ENCODE data around the gene POLQ.
A peak's percentile ranks its signal among the peaks of the same experiment; 100 is the strongest.
"Not testable (repeated sequence)": the region's sequence is repeated elsewhere in the genome, so short reads cannot be mapped to it uniquely, and the experiment has no call there.

POLQ gene

DNA sequence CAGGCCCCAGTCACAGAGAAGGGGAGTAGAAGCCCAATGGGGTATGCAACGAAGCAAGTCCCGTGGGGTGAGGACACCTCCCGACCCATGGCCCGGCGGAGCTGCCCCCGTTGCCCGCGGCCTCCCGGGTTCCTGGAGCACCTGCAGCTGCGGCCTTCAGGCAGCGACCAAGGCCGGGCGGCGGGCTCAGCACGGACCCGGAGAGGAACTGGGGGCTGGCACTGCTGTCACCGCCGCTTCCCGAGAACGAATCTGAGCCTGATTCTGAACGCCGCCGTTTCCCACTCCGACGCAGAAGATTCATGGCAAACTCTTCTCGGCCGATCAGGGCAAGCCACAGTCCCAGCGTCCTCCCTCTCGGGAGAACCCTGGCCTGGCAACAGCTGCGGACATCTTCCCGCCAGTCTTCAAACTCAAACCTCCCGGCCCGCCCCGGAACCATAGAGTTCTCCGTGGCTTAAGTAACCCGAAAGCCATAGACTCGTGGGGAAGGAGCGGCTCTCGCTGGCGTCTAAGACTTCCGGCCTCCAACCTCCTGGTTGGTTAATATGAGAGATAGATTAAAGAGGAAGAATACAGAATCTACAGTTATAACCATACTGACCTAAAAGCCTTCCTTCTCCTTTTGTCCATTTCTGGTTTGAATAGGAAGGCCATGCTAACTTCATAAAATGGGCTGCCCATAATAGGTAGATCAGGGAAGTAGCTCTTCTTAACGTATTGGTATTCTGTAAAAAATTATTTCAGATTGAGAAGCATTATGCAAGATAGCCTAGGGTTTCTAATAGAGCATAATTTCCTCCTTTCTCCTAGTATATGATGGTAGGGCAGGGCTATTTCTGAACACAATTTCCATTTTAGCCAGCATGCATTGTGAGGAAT is at the start of gene POLQ:
Gene POLQ (minus strand): TSS at position 415 of the 882 bp plus-strand sequence. CDS start 111 bp downstream, at position 304.
- peak; percentile 92 for FAIRE-seq

DNA sequence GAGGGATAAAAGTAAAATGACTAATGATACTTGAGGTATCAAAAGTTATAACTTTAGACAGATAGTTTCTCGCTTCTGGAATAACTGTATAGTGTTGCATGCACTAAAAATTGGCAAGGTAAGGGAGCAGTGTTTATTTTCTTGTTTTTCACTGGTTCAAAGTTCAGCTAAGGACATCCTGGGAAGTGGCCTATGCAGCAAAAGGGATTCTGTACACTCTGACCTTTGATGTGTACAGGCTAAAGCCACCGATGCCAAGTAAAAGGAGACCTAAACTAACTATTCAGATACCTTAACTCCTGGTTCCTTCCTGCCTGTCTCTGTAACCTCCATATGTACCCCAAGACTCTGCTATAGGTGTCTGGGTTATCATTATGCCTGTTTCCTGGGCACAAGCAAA is 49.1 kb upstream of the POLQ start:
- no peak for FAIRE-seq

DNA sequence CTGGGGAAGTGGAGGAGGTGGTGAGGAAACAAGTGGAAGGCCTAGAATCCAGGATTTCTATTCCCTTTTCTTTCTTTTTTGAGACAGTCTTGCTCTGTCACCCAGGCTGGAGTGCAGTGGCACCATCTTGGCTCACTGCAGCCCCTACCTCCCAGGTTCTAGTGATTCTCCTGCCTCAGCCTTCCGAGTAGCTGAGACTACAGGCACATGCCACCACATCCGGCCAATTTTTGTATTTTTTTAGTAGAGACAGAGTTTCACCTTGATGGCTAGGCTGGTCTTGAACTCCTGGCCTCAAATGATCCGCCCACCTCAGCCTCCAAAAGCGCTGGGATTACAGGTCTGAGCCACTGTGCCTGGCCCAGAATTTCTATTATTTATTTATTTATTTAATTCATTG is 48.0 kb upstream of the POLQ start:
- FAIRE-seq, result not testable (repeated sequence)

DNA sequence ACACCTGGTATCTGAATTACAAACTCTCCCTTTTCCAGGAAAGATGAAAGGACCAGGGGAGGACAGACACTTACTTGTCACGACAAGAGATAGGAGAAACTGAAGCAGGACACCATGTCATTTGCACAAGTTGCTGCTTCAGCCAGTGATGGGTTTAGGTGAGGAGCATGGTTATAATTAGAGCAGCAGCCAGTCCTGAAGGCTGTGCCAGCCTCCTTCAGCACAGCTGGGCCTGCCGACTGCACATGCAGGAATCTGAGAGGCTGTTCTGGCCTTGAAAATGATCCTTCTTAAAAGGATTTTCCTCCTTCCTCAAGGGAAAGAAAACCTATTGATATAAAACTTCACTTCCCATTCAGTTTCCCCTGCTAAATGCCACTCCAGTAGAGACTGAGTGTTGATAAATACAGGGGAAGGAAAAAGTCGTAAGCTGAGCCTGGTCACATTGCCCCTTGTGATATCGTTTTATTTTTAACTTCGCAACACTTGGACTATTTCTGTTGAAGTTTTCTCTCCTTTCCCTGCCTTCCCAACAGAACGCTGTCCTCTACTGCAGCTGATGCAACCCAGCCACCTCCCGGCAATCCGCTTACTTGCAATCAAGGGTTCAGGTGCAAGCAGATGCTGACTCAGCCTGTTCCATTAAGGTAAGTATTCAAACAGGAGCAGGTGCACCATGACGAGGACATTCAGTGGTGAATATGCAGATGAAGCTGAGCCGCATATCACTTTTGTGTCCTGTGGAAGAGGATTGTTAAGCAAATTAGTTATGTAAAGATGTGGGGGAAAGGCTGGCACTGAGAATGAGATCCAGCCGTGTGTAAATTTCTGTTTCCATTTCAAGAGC is 47.3 kb upstream of the POLQ start, which contains the start of gene FBXO40:
Gene FBXO40 (plus strand): TSS at position 524 of the 847 bp plus-strand sequence. CDS start 27,197 bp downstream, outside the sequence.
- FAIRE-seq, result no peak

DNA sequence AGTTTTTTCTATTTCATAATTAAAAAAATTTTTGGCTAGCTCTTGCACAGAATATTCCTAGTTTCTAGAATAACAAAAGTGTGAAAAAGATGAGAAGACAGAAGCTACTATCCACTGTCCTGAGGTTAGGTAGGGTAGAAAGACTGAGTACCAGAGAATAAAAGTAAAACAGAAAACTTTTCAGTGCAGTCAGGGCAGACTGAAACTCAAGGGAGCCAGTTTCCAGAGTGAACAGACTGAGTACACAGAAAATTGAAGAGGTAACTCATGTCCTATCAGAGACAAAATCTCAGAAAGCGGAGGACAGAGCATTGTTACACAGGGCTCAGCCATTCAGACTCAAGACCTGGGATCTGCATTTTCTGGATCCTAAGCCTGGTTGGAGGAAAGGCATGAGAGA is 38.6 kb upstream of the POLQ start:
- FAIRE-seq, result no peak

DNA sequence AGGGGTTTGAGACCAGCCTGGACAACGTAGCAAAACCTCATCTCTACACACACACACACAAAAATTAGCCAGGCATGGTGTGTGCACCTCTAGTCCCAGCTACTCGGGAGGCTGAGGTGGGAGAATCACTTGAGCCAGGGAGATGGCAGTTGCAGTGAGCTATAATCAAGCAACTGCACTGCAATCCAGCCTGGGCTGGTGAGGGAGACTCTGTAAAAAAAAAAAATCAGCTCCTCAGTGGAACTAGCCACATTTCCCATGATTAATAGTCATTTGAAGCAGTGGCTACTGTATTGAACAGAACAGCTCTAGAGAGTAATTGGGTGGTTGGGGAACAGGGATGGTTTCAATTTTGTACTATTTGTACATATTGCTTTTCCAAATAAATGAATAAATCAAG is 35.9 kb upstream of the POLQ start:
- no peak for FAIRE-seq

DNA sequence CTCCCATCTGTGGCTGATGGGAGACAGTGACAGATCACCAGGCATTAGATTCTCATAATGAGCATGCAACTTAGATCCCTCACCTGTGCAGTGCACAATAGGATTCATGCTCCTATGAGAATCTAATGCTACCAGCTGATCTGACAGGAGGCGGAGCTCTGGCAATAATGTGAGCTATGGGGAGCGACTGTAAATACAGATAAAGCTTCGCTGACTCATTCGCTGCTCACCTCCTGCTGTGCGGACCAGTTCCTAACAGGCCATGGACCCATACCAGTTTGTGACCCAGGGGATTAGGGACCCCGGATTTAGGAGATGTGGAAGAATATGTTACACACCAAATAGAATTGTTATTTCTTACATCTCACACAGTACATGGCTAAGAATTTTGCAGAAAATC is 28.7 kb upstream of the POLQ start:
- FAIRE-seq, result no peak

DNA sequence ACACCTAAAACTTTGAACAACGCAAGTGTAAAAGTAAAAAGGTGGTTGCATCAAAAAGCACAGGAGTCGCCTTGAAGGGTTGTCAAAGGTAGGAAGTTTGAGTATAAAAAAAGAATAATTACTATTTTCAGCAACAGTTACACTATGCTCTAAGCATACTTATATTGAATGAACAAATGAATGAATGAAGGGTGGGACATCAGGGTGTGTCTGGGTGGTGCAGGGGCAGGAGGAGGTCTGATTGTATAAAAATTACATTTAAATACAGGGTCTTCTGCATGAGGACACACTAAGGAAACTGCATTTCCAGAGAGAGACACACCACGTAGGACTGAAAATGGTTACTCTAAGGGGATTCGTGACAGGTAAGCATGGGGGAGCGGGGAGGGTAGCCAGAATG is 21.9 kb upstream of the POLQ start, which contains the start of gene ARGFX:
Gene ARGFX (plus strand): TSS at position 301 of the 400 bp plus-strand sequence. CDS start 2,765 bp downstream, outside the sequence.
- no peak for FAIRE-seq

DNA sequence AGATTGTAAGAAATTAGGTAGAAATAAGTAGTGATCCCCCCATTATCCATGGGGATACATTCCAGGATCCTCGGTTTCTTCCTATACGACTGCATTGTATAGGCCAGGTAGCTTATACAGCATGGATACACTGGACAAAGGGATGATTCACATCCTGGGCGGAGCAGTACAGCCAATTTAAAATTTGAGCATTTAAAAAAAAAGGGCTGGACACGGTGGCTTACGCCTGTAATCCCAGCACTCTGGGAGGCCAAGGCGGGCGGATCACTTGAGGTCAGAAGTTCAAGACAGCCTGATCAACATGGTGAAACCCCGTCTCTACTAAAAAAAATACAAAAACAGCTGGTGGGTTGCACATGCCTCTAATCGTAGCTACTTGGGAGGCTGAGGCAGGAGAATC is 21.0 kb upstream of the POLQ start:
- FAIRE-seq, result no peak

DNA sequence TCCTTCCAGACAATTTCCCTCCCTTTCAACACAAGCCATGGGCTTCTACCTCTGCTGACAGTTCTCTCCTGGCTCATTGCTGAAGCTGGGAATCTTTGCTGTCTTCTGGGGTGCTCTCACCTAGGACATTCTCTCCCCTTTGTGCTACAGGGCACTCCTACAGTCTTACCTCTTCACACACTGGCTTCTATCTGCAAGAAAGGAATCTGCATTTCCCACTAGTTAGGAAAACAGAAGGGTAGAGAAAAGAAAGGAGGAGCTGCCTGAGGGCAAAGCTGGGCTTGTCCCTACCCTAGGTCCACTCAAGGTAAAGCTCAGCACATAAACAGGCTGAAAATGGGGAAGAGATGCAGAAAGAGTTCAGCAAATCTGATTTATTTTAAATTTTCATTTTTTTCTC is 16.4 kb upstream of the POLQ start:
- no peak for FAIRE-seq

DNA sequence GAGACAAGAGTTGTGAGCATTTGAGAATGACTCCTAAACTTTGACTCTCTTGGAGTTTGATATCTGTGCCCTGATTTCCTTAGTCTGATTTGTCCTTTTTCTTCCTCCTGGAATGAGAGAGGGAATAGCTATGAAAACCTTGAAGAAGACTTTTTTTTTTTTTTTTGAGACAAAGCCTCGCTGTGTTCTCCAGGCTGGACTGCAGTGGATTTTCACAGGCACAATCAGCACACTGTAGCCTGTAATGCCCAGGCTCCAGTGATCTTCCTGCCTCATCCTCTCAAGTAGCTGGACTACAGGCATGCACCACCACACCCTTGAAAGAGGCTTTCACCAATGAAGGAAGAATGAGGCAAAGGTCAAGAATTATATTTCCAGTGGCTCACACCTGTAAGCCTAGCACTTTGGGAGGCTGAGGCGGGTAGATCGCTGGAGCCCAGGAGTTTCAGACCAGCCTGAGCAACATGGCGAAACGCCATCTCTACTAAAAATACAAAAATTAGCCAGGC is 11.7 kb upstream of the POLQ start:
- FAIRE-seq, result no peak

DNA sequence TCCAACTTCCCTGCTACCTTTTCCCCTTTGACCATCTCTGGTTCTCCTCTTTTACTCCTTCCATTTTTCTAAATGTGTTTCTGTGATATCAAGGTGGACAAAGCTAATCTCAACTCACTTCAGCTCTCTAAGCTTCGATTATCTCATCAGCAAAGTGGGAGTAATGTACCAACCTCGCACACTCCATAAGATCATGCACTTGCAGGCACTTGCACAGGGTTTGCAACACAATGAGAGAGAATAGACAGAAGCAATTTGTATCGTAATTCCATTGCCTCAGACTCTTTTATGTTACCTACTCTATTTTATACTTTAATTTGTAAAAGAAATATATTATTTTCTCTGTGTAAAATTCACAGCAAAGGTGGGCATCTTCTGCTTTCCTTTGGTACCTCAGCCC is 7.0 kb upstream of the POLQ start:
- FAIRE-seq, result no peak

DNA sequence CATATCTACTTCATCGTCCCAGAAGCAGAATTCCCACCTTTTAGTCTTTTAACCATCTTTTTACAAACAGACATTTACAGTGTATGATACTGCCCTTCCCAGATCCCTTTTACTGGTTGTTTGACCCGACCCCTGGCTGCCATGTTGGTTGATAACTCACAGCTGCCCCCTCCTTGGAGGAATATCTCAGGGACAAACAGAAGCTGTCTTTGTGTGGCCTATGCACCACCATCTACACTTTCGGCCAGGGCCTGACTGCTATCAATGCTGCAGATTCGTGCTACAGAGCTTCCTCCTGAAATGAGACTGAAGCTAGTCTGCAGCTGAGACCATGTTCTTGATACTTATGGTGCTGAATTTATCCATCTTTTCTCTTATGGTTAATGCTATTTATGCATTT is 6.6 kb upstream of the POLQ start:
- FAIRE-seq, result no peak

DNA sequence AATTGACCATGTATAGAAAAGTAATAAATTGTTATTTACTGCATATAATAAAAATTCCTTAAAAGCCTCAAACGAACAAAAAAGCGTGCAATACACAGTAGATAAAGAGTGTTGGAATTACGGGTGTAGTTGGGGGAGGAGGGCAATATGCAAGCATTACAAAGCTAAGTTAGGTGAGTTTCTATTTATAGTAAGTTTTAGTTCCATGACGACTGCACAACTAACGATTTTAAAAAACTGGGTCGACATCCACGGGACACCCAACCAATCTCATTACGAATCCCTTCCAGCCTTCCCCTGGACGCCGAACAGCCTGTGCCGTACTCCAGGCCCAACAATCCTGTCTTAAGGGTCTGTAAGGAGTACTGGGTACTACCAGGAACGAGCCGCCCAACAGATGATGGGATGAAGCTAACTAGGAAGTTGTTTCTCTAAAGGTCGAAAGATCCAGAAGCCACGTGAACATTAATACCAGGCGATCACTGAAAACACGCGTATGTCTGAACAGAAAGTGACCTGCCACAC is 677 bp downstream of the POLQ start:
- FAIRE-seq, result no peak

DNA sequence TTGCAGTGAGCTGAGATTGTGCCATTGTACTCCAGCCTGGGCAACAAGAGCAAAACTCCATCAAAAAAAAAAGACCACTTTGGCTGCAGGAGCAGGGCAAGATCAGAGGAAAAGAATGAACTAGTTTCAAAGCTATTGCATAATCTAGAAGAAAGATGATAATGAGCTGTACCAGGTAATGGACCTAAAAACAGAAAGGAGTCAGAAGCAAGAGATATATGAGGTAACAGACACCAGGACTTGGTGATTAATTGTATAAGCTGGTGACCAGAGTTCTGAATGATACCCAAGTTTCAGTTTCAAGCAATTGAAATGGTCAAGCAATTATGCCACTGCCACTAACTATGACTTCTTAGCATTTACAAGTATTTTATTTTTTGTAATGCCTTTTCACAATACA is 2.9 kb downstream of the POLQ start:
- no peak for FAIRE-seq

DNA sequence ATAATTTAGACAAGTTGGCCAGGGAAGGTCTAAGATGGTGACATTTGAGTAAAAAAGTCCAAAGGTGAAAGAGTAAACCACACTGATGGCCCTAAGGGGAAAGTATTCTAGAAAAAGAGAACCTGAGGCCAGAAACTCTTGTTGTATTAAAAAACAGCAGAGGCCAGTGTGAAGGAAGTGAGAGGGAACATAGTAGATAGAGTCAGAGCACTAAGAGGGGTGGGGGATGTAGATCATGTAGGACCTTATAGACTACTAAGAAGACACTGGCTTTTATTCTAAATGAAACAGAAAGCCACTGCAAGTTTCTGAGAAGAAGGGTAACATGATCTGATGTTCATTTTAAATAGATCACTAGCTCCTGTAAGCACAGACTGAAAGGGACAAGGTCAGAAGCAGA is 14.5 kb downstream of the POLQ start:
- FAIRE-seq, result no peak

DNA sequence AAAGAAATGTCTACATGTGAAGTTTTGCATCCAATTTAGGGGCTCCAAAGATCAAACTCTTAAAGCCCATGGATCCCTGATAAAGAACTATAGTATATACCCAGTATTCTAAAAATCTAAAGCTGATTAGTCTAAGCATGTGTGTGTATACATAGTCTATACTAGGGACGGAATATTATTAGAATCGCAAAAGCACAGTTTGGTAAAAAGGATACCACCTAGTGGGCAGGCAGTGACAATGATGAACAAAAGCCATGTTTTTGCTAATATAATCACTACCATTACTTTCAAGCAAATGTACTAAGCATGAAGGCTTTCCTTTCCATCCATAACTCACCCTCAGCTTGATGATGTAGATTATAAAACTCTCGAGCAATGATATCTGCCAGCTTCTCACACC is 16.5 kb downstream of the POLQ start:
- FAIRE-seq, result no peak

DNA sequence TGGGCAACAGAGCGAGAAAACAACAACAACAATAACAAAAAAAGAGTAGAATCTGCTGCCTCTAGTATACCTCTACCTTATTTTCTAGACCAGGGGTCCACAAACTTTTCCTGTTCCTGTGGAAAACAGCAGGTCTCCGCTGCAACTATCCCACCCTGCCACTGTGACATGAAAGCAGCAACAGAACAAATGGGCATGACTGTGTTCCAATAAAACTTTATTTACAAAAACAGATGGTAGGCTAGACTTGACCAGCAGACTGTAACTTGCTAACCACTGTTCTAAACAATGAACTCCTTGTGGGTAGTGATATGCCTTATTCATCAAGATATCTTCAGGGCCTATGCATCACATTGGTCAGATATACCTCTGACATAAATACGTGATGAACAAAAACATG is 25.3 kb downstream of the POLQ start:
- no peak for FAIRE-seq

DNA sequence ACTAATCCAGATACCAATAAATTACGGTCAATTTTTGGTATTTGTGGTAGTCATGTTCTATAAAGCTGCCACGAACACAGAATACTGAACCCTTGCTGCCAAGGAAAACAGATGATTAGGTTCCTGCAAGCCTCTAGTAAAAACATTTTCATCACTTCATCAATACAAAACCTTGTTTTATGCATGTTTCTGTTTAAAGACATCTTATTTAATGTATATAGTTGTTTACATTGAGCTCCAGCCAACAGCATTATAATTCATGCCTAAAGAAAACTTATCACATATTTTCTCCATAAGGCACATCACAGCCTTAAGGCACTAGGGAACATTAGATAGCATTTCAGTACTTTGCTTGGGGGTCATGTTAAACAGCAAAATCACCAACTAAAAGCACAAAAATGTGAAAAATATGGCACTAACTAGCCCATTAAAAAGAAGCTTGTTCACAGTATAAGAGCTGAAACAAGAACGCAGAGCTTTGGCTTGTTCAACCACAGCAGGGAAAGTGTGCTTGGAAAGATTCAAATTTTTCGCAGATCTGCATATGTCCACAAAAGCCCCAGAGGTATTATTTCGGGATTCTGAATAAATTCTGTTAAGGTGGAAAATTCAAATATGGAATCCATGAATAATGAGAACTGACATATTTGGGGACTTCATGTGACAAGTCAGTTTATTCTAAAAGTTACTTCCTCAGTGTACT is 27.7 kb downstream of the POLQ start:
- no peak for FAIRE-seq

DNA sequence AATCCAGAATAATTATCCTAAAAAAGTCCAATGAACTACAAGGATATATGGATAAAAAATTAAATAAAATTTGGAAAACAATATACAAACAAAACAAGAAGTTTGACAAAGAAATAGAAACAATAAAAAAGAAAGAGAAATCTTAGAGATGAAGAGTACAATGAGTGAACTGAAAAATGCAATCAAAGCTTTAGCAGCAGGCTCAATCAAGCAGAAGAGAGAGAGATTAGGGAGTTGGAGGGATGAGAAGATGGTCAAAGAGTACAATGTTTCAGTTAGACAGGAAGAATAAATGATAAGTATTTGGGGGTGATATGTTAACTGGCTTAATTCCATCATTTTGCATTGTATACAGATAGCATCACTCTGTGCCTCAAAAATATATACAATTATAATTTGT is 29.9 kb downstream of the POLQ start:
- no peak for FAIRE-seq

DNA sequence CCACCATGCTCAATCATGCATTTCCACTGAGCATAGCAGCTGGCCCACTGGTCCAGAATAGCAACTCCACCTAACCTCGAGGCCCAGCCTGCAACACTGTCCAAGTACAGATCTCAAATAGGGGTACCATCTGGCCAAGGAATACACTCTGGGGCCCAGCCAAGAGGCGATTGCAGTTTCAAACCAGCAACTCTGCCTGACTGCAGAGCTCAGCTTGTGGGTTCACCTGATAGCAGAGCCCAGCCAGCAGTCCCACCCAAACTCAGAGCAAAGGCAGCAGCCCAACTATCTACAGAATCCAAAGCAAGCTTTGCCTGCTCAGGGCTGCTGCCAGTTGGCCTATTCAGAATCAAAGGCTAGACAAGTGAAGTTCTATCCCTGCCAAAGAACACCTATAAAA is 30.5 kb downstream of the POLQ start:
- no peak for FAIRE-seq

DNA sequence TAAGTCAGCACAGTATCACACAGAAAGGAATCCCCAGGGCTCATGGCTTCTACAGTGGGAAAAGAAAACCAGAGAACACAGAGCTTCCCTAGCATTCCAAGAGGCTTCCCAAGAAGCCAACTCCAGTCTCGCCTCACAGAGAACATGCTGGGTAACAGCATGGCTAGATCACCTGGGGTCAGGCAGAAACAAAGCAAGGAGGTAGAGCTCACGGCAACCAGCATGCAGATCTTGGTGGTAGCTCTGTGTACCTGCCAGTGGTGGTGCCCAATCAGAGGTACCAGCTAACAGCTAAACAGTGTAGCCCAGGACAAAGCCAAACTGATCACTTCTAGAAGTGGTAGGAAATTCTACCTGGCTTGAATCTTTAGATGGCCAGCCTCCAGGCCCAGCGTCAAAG is 31.3 kb downstream of the POLQ start:
- FAIRE-seq, result no peak

DNA sequence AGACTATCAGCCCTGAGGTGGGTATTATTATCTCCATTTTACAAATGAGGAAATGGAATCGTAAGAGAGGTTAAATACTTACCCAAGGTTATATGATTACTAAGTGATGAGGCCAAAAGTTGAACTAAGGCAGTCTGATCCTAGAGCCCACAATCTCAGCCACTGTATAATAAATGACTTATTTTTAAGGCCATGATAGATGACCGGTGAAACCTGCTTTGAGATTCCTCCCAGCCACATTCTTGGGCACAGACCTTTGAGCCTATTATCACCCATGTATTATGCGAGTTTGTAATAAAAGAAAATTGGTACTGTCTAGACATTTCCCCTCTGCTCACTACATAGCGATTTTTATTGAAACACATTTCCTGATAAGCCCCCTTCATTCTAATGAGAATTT is 37.4 kb downstream of the POLQ start:
- FAIRE-seq, result no peak

Data from TTC549 (cell line).